Measurements from ENCODE around the gene IL34.

DNA sequence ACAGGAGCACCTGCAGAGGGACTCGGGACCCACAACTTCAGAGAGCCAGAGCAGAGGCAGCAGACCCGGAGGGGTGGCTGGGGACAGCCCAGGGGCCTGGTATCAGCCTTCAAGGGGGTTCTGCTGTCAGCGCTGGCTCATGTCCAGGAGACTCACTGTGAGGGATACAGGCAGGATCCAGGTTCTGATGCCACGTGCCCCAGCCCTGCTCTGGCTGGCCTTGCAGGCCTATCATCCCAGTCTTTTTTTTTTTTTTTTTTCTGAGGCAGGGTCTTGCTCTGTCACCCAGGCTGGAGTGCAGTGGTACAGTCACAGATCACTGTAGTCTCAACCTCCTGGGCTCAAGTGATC, 48.5 kb downstream of the IL34 start:
- TF ChIP-seq POLR2A (IDR thresholded peaks at IDR 0.05): no peak
- no peak for TF ChIP-seq CTCF (IDR thresholded peaks at IDR 0.05)
